Measurements from ENCODE around the gene ENTHD1.

Gene ENTHD1

GRCh38 chr22:39715778-39716495 is 177.6 kb downstream of the ENTHD1 start:
- DNase-seq (ENCODE audit: low spot score) = no peak

GRCh38 chr22:39714321-39714720 is 179.2 kb downstream of the ENTHD1 start:
- no peak for DNase-seq (ENCODE audit: low spot score)

GRCh38 chr22:39713799-39714290 is 179.7 kb downstream of the ENTHD1 start:
- DNase-seq (ENCODE audit: low spot score) = no peak

GRCh38 chr22:39712751-39713525 is 180.6 kb downstream of the ENTHD1 start:
- DNase-seq (ENCODE audit: low spot score) = no peak

- no peak for DNase-seq (ENCODE audit: low spot score)
Measured at GRCh38 chr22:39712081-39712480, 181.5 kb downstream of the ENTHD1 start.

GRCh38 chr22:39710380-39711150 is 183.0 kb downstream of the ENTHD1 start:
- no peak for DNase-seq (ENCODE audit: low spot score)

GRCh38 chr22:39707816-39708215 is 185.7 kb downstream of the ENTHD1 start:
- DNase-seq (ENCODE audit: low spot score) = no peak

- DNase-seq (ENCODE audit: low spot score) = no peak
Measured at GRCh38 chr22:39707351-39707750, 186.2 kb downstream of the ENTHD1 start.

GRCh38 chr22:39706376-39707140 is 187.0 kb downstream of the ENTHD1 start:
- DNase-seq (ENCODE audit: low spot score) = no peak

GRCh38 chr22:39705386-39705785 is 188.2 kb downstream of the ENTHD1 start:
- no peak for DNase-seq (ENCODE audit: low spot score)

- no peak for DNase-seq (ENCODE audit: low spot score)
Measured at GRCh38 chr22:39703928-39704639, 189.5 kb downstream of the ENTHD1 start.

GRCh38 chr22:39703091-39703490 is 190.5 kb downstream of the ENTHD1 start:
- DNase-seq (ENCODE audit: low spot score) = no peak

GRCh38 chr22:39700565-39700964 is 193.0 kb downstream of the ENTHD1 start:
- DNase-seq (ENCODE audit: low spot score) = no peak

GRCh38 chr22:39699631-39700360 is 193.8 kb downstream of the ENTHD1 start:
- DNase-seq (ENCODE audit: low spot score) = no peak

- no peak for DNase-seq (ENCODE audit: low spot score)
Measured at GRCh38 chr22:39697790-39698430, 195.7 kb downstream of the ENTHD1 start.

GRCh38 chr22:39693943-39694500 is 199.5 kb downstream of the ENTHD1 start:
- no peak for DNase-seq (ENCODE audit: low spot score)
